ENCODE measurements around the gene ZIC1. TPM values are rescaled to one million over a fixed set of nuclear protein-coding genes. Genes with fewer than 3 reads are reported as not detected.

Gene ZIC1
- total and polyA plus RNA-seq, 2 of the 4 experiments (the other 2 are of a cell fraction): not detected

DNA sequence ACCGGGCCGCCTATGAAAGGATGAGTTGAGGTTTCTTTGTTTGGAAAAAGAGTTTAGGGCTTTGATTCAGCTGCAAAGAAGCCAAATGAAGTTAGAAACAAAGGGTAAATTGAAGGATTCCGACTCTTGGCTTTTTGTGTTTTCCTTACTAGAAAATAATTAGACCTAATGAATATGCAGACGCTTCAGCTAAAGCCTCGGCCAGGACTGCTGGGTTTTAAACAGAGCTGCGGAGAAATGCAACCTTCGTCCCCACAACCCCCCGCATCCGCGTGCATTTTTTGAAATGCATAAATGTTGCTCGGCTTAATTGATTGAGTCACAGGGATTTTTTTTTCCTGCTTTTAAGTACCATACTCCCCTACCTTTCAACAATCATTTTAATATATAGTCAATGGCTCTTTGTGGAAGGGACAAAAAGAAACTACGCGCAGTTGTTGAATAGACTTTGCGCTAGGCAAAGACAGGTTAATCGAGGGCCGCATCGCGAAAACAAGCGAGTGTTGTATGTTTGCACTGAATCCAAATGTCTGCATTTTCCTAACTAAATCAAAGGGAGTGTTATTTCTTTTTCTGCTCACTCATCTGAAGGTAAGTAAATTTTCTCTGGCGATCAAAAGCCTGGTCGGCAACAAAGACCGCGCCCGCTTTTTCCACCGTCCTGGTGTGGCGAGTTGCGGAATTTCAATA lies 1.5 kb upstream of the ZIC1 start:
- Histone ChIP-seq H4K20me1 (ENCODE audit: insufficient read depth, low read length) (0 out of 2 replicates have a peak, but pooled peaks cover 3% of the 10 kb centered on the region), H3K27ac (ENCODE audit: insufficient read depth, low read length) (no peak overlapping the region), H3K9me1 (ENCODE audit: insufficient read depth, low read length) (0 out of 2 replicates have a peak, but pooled peaks cover 3% of the 10 kb centered on the region), H2AK5ac (ENCODE audit: low read depth, low read length) (no peak overlapping the region), H4K91ac (ENCODE audit: insufficient read depth, low read depth, low read length) (no peak overlapping the region), H3K56ac (ENCODE audit: extremely low read depth, insufficient read depth, low read length) (no peak overlapping the region), H3K27me3 (ENCODE audit: control insufficient read depth, insufficient read depth, low read length) (peaks cover 95% of the 10 kb centered on the region), H2BK20ac (ENCODE audit: low read depth, low read length) (no peak overlapping the region), H3K14ac (replicated peaks; ENCODE audit: low read depth, low read length) (no peak overlapping the region), H2BK120ac (ENCODE audit: low read depth, low read length) (no peak overlapping the region), H2BK15ac (ENCODE audit: low read depth, low read length) (no peak overlapping the region), H3K79me1 (ENCODE audit: low read depth in 1 of 2, low read length in 2 of 2) (no peaks in the 10 kb centered on the region), H2AK9ac (replicated peaks; ENCODE audit: low read depth, low read length, poor library complexity) (no peak overlapping the region), H3K9ac (ENCODE audit: low read depth, low read length) (no peak overlapping the region), H4K5ac (ENCODE audit: low read depth, low read length) (no peak overlapping the region), H3K18ac (ENCODE audit: low read depth, low read length) (no peak overlapping the region), H3K4ac (ENCODE audit: low read depth, low read length) (no peak overlapping the region), H3K4me3 (ENCODE audit: insufficient read depth, low read depth, low read length) (no peak overlapping the region), H3K23ac (ENCODE audit: low read depth, low read length) (no peak overlapping the region; the same call in 1 of the 2 replicates), H3K9me3 (ENCODE audit: control insufficient read depth, insufficient read depth, low read length) (peaks cover 22% of the 10 kb centered on the region), H4K8ac (ENCODE audit: low read depth in 2 of 2, low read length in 2 of 2) (no peak overlapping the region), H3K4me2 (ENCODE audit: low read depth, low read length) (no peak overlapping the region), H3K4me1 (ENCODE audit: control insufficient read depth, insufficient read depth, low read length) (no peaks in the 10 kb centered on the region), H2AFZ (replicated peaks; ENCODE audit: low read length, poor library complexity) (no peak overlapping the region), H2BK5ac (ENCODE audit: low read depth, low read length, poor library complexity, severe bottlenecking) (no peak overlapping the region), H3K36me3 (ENCODE audit: control insufficient read depth, insufficient read depth, low read length) (no peaks in the 10 kb centered on the region)
- ChIA-PET CTCF (no interaction called here), POLR2A (ENCODE audit: unreplicated experiment) (no interaction called here)
- dilution Hi-C loops (cut with HindIII; ENCODE audit: low sequenced_read_pairs, unreplicated experiment) (no loop called here), in situ Hi-C loops (cut with MboI; ENCODE audit: low sequenced_read_pairs) (no loop called here), intact Hi-C loops (cut with micrococcal nuclease) (no loop called here)
- DNase-seq (no peak), ATAC-seq (ENCODE audit: low read depth) (no peak)
- TF ChIP-seq NFE2L2 (IDR thresholded peaks at IDR 0.05; ENCODE audit: low read depth, low read length): no peak
- TF ChIP-seq MAFK (IDR thresholded peaks at IDR 0.05; ENCODE audit: low read depth, low read length): no peak
- TF ChIP-seq CHD1 (IDR thresholded peaks at IDR 0.05; ENCODE audit: low read depth, low read length): no peak
- TF ChIP-seq USF2 (IDR thresholded peaks at IDR 0.05; ENCODE audit: low read depth, low read length): no peak
- no peak for TF ChIP-seq RAD21 (IDR thresholded peaks at IDR 0.05; ENCODE audit: low read length)
- no peak for TF ChIP-seq SMC3 (IDR thresholded peaks at IDR 0.05; ENCODE audit: low read depth, low read length)
- TF ChIP-seq, protein P1, sequence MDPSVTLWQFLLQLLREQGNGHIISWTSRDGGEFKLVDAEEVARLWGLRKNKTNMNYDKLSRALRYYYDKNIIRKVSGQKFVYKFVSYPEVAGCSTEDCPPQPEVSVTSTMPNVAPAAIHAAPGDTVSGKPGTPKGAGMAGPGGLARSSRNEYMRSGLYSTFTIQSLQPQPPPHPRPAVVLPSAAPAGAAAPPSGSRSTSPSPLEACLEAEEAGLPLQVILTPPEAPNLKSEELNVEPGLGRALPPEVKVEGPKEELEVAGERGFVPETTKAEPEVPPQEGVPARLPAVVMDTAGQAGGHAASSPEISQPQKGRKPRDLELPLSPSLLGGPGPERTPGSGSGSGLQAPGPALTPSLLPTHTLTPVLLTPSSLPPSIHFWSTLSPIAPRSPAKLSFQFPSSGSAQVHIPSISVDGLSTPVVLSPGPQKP (IDR thresholded peaks at IDR 0.05; ENCODE audit: borderline replicate concordance, low read depth, low read length): no peak
- no peak for TF ChIP-seq MXI1 (IDR thresholded peaks at IDR 0.05; ENCODE audit: borderline replicate concordance, low read depth, low read length)
- no peak for TF ChIP-seq RFX5 (IDR thresholded peaks at IDR 0.05; ENCODE audit: low read depth, low read length)
- no CpG with 5 or more reads among the region's 27 CpGs for WGBS, 2 experiments (ENCODE audit: extremely low coverage in 2 of 2, insufficient read length in 1 of 2)
- BruUV-seq (replicated peaks): no TSS peak

Measured in IMR-90 (cell line).